ENCODE results near the gene CTTNBP2.
A peak's percentile ranks its signal among the peaks of the same experiment; 100 is the strongest.

CTTNBP2 gene

GRCh38 chr7:117873310-117874190 lies at the start of gene CTTNBP2:
TSS of gene CTTNBP2 (minus strand) at chr7:117873441. CDS start at chr7:117873415, 26 bp downstream.
- Mint-ChIP-seq H3K27me3 (peaks cover 60% of the 10 kb centered on the region), H3K27ac (peak within 1 kb of the TSS; percentile 77), H3K4me1 (ENCODE audit: low read depth) (peaks cover 43% of the 10 kb centered on the region), H3K9me3 (no peaks in the 10 kb centered on the region), H3K36me3 (ENCODE audit: low read depth) (peaks cover 46% of the 10 kb centered on the region), H3K4me3 (peak within 1 kb of the TSS; percentile 83)
- intact Hi-C loops (cut with micrococcal nuclease), result loop anchor here (5.0 kb wide), 5 partner anchors 36 to 309 kb away; partner anchors contain the start of gene LSM8

GRCh38 chr7:117916309-117916708 lies 43.1 kb upstream of the CTTNBP2 start:
- Mint-ChIP-seq H3K4me3 (no peak overlapping the region), H3K9me3 (no peaks in the 10 kb centered on the region), H3K36me3 (ENCODE audit: low read depth) (no peaks in the 10 kb centered on the region), H3K27me3 (no peaks in the 10 kb centered on the region), H3K27ac (no peak overlapping the region), H3K4me1 (ENCODE audit: low read depth) (no peaks in the 10 kb centered on the region)
- intact Hi-C loops (cut with micrococcal nuclease), result no loop called here

- no peaks in the 10 kb centered on the region for H3K4me1 Mint-ChIP-seq (ENCODE audit: low read depth)
- H3K36me3 Mint-ChIP-seq (ENCODE audit: low read depth), result no peaks in the 10 kb centered on the region
- H3K27me3 Mint-ChIP-seq, result no peaks in the 10 kb centered on the region
- H3K4me3 Mint-ChIP-seq, result no peak overlapping the region
- no peaks in the 10 kb centered on the region for H3K9me3 Mint-ChIP-seq
- intact Hi-C loops (cut with micrococcal nuclease), result no loop called here
- H3K27ac Mint-ChIP-seq, result no peak overlapping the region
These were observed 39.2 kb upstream of the CTTNBP2 start for GRCh38 chr7:117912421-117912820.

GRCh38 chr7:117908031-117908795 lies 35.0 kb upstream of the CTTNBP2 start:
- no peaks in the 10 kb centered on the region for H3K27me3 Mint-ChIP-seq
- no peak overlapping the region for H3K27ac Mint-ChIP-seq
- no peaks in the 10 kb centered on the region for H3K9me3 Mint-ChIP-seq
- no peaks in the 10 kb centered on the region for H3K36me3 Mint-ChIP-seq (ENCODE audit: low read depth)
- no peaks in the 10 kb centered on the region for H3K4me1 Mint-ChIP-seq (ENCODE audit: low read depth)
- intact Hi-C loops (cut with micrococcal nuclease), result no loop called here
- no peak overlapping the region for H3K4me3 Mint-ChIP-seq

GRCh38 chr7:117907049-117907640 lies 33.9 kb upstream of the CTTNBP2 start:
- Mint-ChIP-seq H3K9me3 (no peaks in the 10 kb centered on the region), H3K36me3 (ENCODE audit: low read depth) (no peaks in the 10 kb centered on the region), H3K4me3 (no peak overlapping the region), H3K27me3 (no peaks in the 10 kb centered on the region), H3K4me1 (ENCODE audit: low read depth) (no peaks in the 10 kb centered on the region), H3K27ac (no peak overlapping the region)
- intact Hi-C loops (cut with micrococcal nuclease), result no loop called here

- H3K9me3 Mint-ChIP-seq, result no peaks in the 10 kb centered on the region
- H3K36me3 Mint-ChIP-seq (ENCODE audit: low read depth), result no peaks in the 10 kb centered on the region
- H3K27me3 Mint-ChIP-seq, result peaks cover 3% of the 10 kb centered on the region
- no peaks in the 10 kb centered on the region for H3K4me1 Mint-ChIP-seq (ENCODE audit: low read depth)
- H3K27ac Mint-ChIP-seq, result no peak overlapping the region
- intact Hi-C loops (cut with micrococcal nuclease), result no loop called here
- no peak overlapping the region for H3K4me3 Mint-ChIP-seq
These were observed 29.2 kb upstream of the CTTNBP2 start for GRCh38 chr7:117902314-117902889.

- H3K27ac Mint-ChIP-seq, result no peak overlapping the region
- no peaks in the 10 kb centered on the region for H3K36me3 Mint-ChIP-seq (ENCODE audit: low read depth)
- intact Hi-C loops (cut with micrococcal nuclease), result no loop called here
- H3K4me3 Mint-ChIP-seq, result no peak overlapping the region
- no peaks in the 10 kb centered on the region for H3K9me3 Mint-ChIP-seq
- H3K4me1 Mint-ChIP-seq (ENCODE audit: low read depth), result no peaks in the 10 kb centered on the region
- H3K27me3 Mint-ChIP-seq, result peaks cover 7% of the 10 kb centered on the region
These were observed 28.0 kb upstream of the CTTNBP2 start for GRCh38 chr7:117901089-117901797.

GRCh38 chr7:117896339-117896738 lies 23.1 kb upstream of the CTTNBP2 start:
- Mint-ChIP-seq H3K9me3 (no peaks in the 10 kb centered on the region), H3K27ac (no peak overlapping the region), H3K27me3 (peaks cover 11% of the 10 kb centered on the region), H3K4me3 (no peak overlapping the region), H3K36me3 (ENCODE audit: low read depth) (no peaks in the 10 kb centered on the region), H3K4me1 (ENCODE audit: low read depth) (no peaks in the 10 kb centered on the region)
- intact Hi-C loops (cut with micrococcal nuclease), result no loop called here

GRCh38 chr7:117895276-117895675 lies 22.0 kb upstream of the CTTNBP2 start:
- intact Hi-C loops (cut with micrococcal nuclease), result no loop called here
- Mint-ChIP-seq H3K4me1 (ENCODE audit: low read depth) (no peaks in the 10 kb centered on the region), H3K9me3 (no peaks in the 10 kb centered on the region), H3K4me3 (no peak overlapping the region), H3K27ac (no peak overlapping the region), H3K36me3 (ENCODE audit: low read depth) (no peaks in the 10 kb centered on the region), H3K27me3 (peaks cover 13% of the 10 kb centered on the region)

- Mint-ChIP-seq H3K36me3 (ENCODE audit: low read depth) (no peaks in the 10 kb centered on the region), H3K4me1 (ENCODE audit: low read depth) (no peaks in the 10 kb centered on the region), H3K27me3 (peaks cover 15% of the 10 kb centered on the region), H3K9me3 (no peaks in the 10 kb centered on the region), H3K27ac (no peak overlapping the region), H3K4me3 (no peak overlapping the region)
- intact Hi-C loops (cut with micrococcal nuclease), result no loop called here
These were observed 20.8 kb upstream of the CTTNBP2 start for GRCh38 chr7:117894037-117894436.

- intact Hi-C loops (cut with micrococcal nuclease), result no loop called here
These were observed 19.6 kb upstream of the CTTNBP2 start for GRCh38 chr7:117892821-117893220.

GRCh38 chr7:117889611-117890010 lies 16.4 kb upstream of the CTTNBP2 start:
- Mint-ChIP-seq H3K4me3 (no peak overlapping the region), H3K36me3 (ENCODE audit: low read depth) (no peaks in the 10 kb centered on the region), H3K27me3 (peaks cover 15% of the 10 kb centered on the region), H3K9me3 (no peaks in the 10 kb centered on the region), H3K27ac (no peak overlapping the region), H3K4me1 (ENCODE audit: low read depth) (no peaks in the 10 kb centered on the region)
- intact Hi-C loops (cut with micrococcal nuclease), result no loop called here

More at GRCh38 chr7:117892821-117893220, 19.6 kb upstream of the CTTNBP2 start:
- Mint-ChIP-seq H3K27me3 (peaks cover 20% of the 10 kb centered on the region), H3K9me3 (no peaks in the 10 kb centered on the region), H3K4me1 (ENCODE audit: low read depth) (no peaks in the 10 kb centered on the region), H3K27ac (no peak overlapping the region), H3K4me3 (no peak overlapping the region), H3K36me3 (ENCODE audit: low read depth) (no peaks in the 10 kb centered on the region)

- Mint-ChIP-seq H3K27me3 (peaks cover 16% of the 10 kb centered on the region), H3K36me3 (ENCODE audit: low read depth) (no peaks in the 10 kb centered on the region), H3K4me3 (no peak overlapping the region), H3K4me1 (ENCODE audit: low read depth) (no peaks in the 10 kb centered on the region), H3K9me3 (no peaks in the 10 kb centered on the region), H3K27ac (no peak overlapping the region)
- intact Hi-C loops (cut with micrococcal nuclease), result no loop called here
These were observed 15.4 kb upstream of the CTTNBP2 start for GRCh38 chr7:117888627-117889026.
